Activated CD4-positive, CD25-positive, alpha-beta regulatory T cell treated with anti-CD3 and anti-CD28 coated beads, Interleukin-2, amount 50 U/mL, for 72 hours (primary cell): ENCODE measurements around the gene ECM1.
A peak's percentile ranks its signal among the peaks of the same experiment; 100 is the strongest.

Experiments used
- DNase-seq: peaks from one replicate; pipeline ENCODE4 v3.0.0; 2021

Gene ECM1

GRCh38 chr1:150507912-150508864 lies at the start of gene ECM1:
Gene ECM1, plus strand, starts transcription at chr1:150508109. Its CDS starts 101 bp downstream, at chr1:150508210.
- DNase-seq: no peak

GRCh38 chr1:150464422-150464826 lies 43.5 kb upstream of the ECM1 start:
- DNase-seq: peak; percentile 64

- DNase-seq: no peak
These were observed 40.9 kb upstream of the ECM1 start for GRCh38 chr1:150466964-150467363.

GRCh38 chr1:150469291-150469690 lies 38.6 kb upstream of the ECM1 start:
- DNase-seq: no peak

- DNase-seq: no peak
These were observed 35.2 kb upstream of the ECM1 start for GRCh38 chr1:150472601-150473200.

GRCh38 chr1:150473659-150474058 lies 34.2 kb upstream of the ECM1 start:
- no peak for DNase-seq

- no peak for DNase-seq
These were observed 33.0 kb upstream of the ECM1 start for GRCh38 chr1:150474869-150475268.

- no peak for DNase-seq
These were observed 31.2 kb upstream of the ECM1 start for GRCh38 chr1:150476754-150477153.

- no peak for DNase-seq
These were observed 30.6 kb upstream of the ECM1 start for GRCh38 chr1:150477320-150477719.

GRCh38 chr1:150477733-150478132 lies 30.2 kb upstream of the ECM1 start:
- DNase-seq: no peak

GRCh38 chr1:150479370-150479769 lies 28.5 kb upstream of the ECM1 start:
- no peak for DNase-seq

- DNase-seq: no peak
These were observed 28.0 kb upstream of the ECM1 start for GRCh38 chr1:150479927-150480352.

- DNase-seq: no peak
These were observed 23.5 kb upstream of the ECM1 start for GRCh38 chr1:150484431-150484830.

- no peak for DNase-seq
These were observed 23.0 kb upstream of the ECM1 start for GRCh38 chr1:150484861-150485260.

- DNase-seq: peak; percentile 90
These were observed 20.7 kb upstream of the ECM1 start, which contains the start of gene TARS2 for GRCh38 chr1:150486966-150487762. Gene TARS2, plus strand, starts transcription at chr1:150487419. Its CDS starts 32 bp downstream, at chr1:150487451.

GRCh38 chr1:150487763-150488115 lies 20.2 kb upstream of the ECM1 start:
- no peak for DNase-seq

- DNase-seq: no peak
These were observed 14.7 kb upstream of the ECM1 start for GRCh38 chr1:150493175-150493574.

- no peak for DNase-seq
These were observed 9.6 kb upstream of the ECM1 start for GRCh38 chr1:150498342-150498741.

- DNase-seq: no peak
These were observed 2.5 kb upstream of the ECM1 start for GRCh38 chr1:150505431-150505830.

GRCh38 chr1:150508982-150509381 lies 1.1 kb downstream of the ECM1 start:
- DNase-seq: no peak

GRCh38 chr1:150511551-150511950 lies 3.6 kb downstream of the ECM1 start:
- DNase-seq: no peak

- no peak for DNase-seq
These were observed 4.2 kb downstream of the ECM1 start for GRCh38 chr1:150511985-150512660.

GRCh38 chr1:150512846-150513245 lies 4.9 kb downstream of the ECM1 start:
- DNase-seq: no peak
